Caco-2 (cell line): ENCODE measurements around the gene MINDY3. TPM values are rescaled to one million over a fixed set of nuclear protein-coding genes. Genes with fewer than 3 reads are reported as not detected.

Experiments
- BruUV-seq: library from RNA; stranded (reverse); fragments of 400-500 nt; replicated peaks from 2 replicates; lab custom pipeline; 2021; lab: Mats Ljungman, UMichigan
- CTCF ChIA-PET: fragments of 300-600 bp; sonication (Branson Sonifier 250); formaldehyde crosslinking; loops from one replicate; lab custom pipeline; 2022; ENCODE audit warnings: antibody characterized with exemption; lab: Charles Lee
- POLR2A ChIA-PET: fragments of 300-600 bp; sonication (Branson Sonifier 250); formaldehyde crosslinking; loops from one replicate; lab custom pipeline; 2022; ENCODE audit warnings: antibody characterized with exemption; lab: Charles Lee
- DNase-seq, 2 experiments: peaks; one replicate each; pipeline versions ENCODE4 v3.0.0 to v3.0.0-alpha.2; 2020 to 2022
- H3K27me3 ChIP-seq: replicated peaks from 2 replicates; pipeline ENCODE4 v1.6.0; 2011; ENCODE audit warnings: low read length; ENCODE audit not compliant: control insufficient read depth, insufficient read depth
- H3K36me3 ChIP-seq: 2 replicates; pipeline ENCODE4 v1.5.1; 2011; ENCODE audit warnings: low read length; ENCODE audit not compliant: control insufficient read depth, insufficient read depth
- H3K4me1 ChIP-seq: fragments of 250-450 bp; sonication (Bioruptor Pico); 2 replicates; pipeline ENCODE4 v1.5.1; 2020; ENCODE audit warnings: mild to moderate bottlenecking
- H3K4me3 ChIP-seq: 2 replicates; pipeline ENCODE4 v1.5.1; 2011; ENCODE audit warnings: low read depth, mild to moderate bottlenecking, control low read depth, low read length
- H3K9me3 ChIP-seq: fragments of 250-450 bp; sonication (Bioruptor Pico); 2 replicates; pipeline ENCODE4 v1.5.1; 2020; ENCODE audit warnings: mild to moderate bottlenecking, moderate library complexity
- H3K27ac Mint-ChIP-seq: one replicate; pipeline ENCODE4 v1.8.0; 2022; ENCODE audit warnings: mixed read lengths; ENCODE audit not compliant: unreplicated experiment
- H3K27me3 Mint-ChIP-seq: one replicate; pipeline ENCODE4 v1.8.0; 2022; ENCODE audit warnings: mixed read lengths; ENCODE audit not compliant: insufficient read depth, unreplicated experiment
- H3K36me3 Mint-ChIP-seq: one replicate; pipeline ENCODE4 v1.8.0; 2022; ENCODE audit warnings: mild to moderate bottlenecking, mixed read lengths; ENCODE audit not compliant: insufficient read depth, unreplicated experiment
- H3K4me1 Mint-ChIP-seq: one replicate; pipeline ENCODE4 v1.8.0; 2022; ENCODE audit warnings: low read depth, mixed read lengths; ENCODE audit not compliant: unreplicated experiment
- H3K4me3 Mint-ChIP-seq: one replicate; pipeline ENCODE4 v1.8.0; 2022; ENCODE audit warnings: mild to moderate bottlenecking, moderate library complexity, mixed read lengths; ENCODE audit not compliant: unreplicated experiment
- H3K9me3 Mint-ChIP-seq: one replicate; pipeline ENCODE4 v1.8.0; 2022; ENCODE audit warnings: mixed read lengths; ENCODE audit not compliant: unreplicated experiment
- CTCF ChIP-seq, 2 experiments: fragments of 200-600 bp in 1 of 2; IDR thresholded peaks; 1 replicate in 1 of 2; 2 replicates in 1 of 2; pipeline versions ENCODE4 v1.5.1 to v1.8.0; 2011 to 2022; ENCODE audit warnings: antibody characterized with exemption in 1 of 2, control low read depth in 1 of 2, inconsistent platforms in 1 of 2, low read depth in 1 of 2, low read length in 1 of 2, mild to moderate bottlenecking in 1 of 2, moderate library complexity in 1 of 2; ENCODE audit not compliant: insufficient read depth in 1 of 2, severe bottlenecking in 1 of 2, unreplicated experiment in 1 of 2
- intact Hi-C: fragments of 100-400 bp; cut with micrococcal nuclease; formaldehyde crosslinking; loops from one replicate; pipeline ENCODE4 v1.10.0; 2022; ENCODE audit not compliant: unreplicated experiment
- total RNA-seq: library from RNA; stranded (reverse); gene quantifications from 2 replicates; pipeline ENCODE4 v1.2.3, GENCODE V29; 2022

MINDY3 gene
- total RNA-seq, 1 experiment from 2014 or later, result 25.9 TPM

- ChIA-PET POLR2A (no interaction called here), CTCF (no interaction called here)
- peak in 1 of 2 experiments; percentile 27 for DNase-seq
- Histone ChIP-seq H3K9me3 (no peaks in the 10 kb centered on the region), H3K36me3 (no peaks in the 10 kb centered on the region), H3K4me3 (no peak overlapping the region), H3K27me3 (no peaks in the 10 kb centered on the region), H3K4me1 (peaks cover 18% of the 10 kb centered on the region)
- H3K4me1 Mint-ChIP-seq, result peaks cover 22% of the 10 kb centered on the region
- no peak overlapping the region for H3K4me3 Mint-ChIP-seq
- intact Hi-C loops, result no loop called here
- no TSS peak for BruUV-seq
- peaks cover 12% of the 10 kb centered on the region for H3K36me3 Mint-ChIP-seq
- no peak overlapping the region for H3K27ac Mint-ChIP-seq
- H3K9me3 Mint-ChIP-seq, result no peaks in the 10 kb centered on the region
- no peak for TF ChIP-seq CTCF (IDR thresholded peaks at IDR 0.05; ENCODE audit: insufficient read depth in 1 of 2, low read depth in 1 of 2, low read length in 1 of 2, severe bottlenecking in 1 of 2, unreplicated experiment in 1 of 2)
- no peaks in the 10 kb centered on the region for H3K27me3 Mint-ChIP-seq
Measured at GRCh38 chr10:15783941-15784636, 76.2 kb downstream of the MINDY3 start.

- peaks cover 12% of the 10 kb centered on the region for H3K36me3 Mint-ChIP-seq
- ChIA-PET CTCF (no interaction called here), POLR2A (no interaction called here)
- no peaks in the 10 kb centered on the region for H3K9me3 Mint-ChIP-seq
- no peaks in the 10 kb centered on the region; the same call in 1 of the 2 replicates for H3K36me3 ChIP-seq
- no peak overlapping the region for H3K4me3 ChIP-seq
- no peak overlapping the region for H3K4me3 Mint-ChIP-seq
- BruUV-seq, result no TSS peak
- H3K4me1 ChIP-seq, result peaks cover 18% of the 10 kb centered on the region
- H3K9me3 ChIP-seq, result no peaks in the 10 kb centered on the region
- no peaks in the 10 kb centered on the region for H3K27me3 Mint-ChIP-seq
- no peak for DNase-seq
- no peaks in the 10 kb centered on the region for H3K27me3 ChIP-seq
- H3K27ac Mint-ChIP-seq, result no peak overlapping the region
- intact Hi-C loops, result no loop called here
- peaks cover 22% of the 10 kb centered on the region for H3K4me1 Mint-ChIP-seq
- TF ChIP-seq CTCF (IDR thresholded peaks at IDR 0.05; ENCODE audit: insufficient read depth in 1 of 2, low read depth in 1 of 2, low read length in 1 of 2, severe bottlenecking in 1 of 2, unreplicated experiment in 1 of 2), result no peak
Measured at GRCh38 chr10:15782851-15783250, 77.5 kb downstream of the MINDY3 start.

GRCh38 chr10:15781381-15781960 is 78.8 kb downstream of the MINDY3 start:
- H3K4me3 Mint-ChIP-seq, result no peak overlapping the region
- POLR2A ChIA-PET, result no interaction called here
- no peaks in the 10 kb centered on the region for H3K9me3 Mint-ChIP-seq
- BruUV-seq, result no TSS peak
- Histone ChIP-seq H3K4me3 (no peak overlapping the region), H3K4me1 (peaks cover 18% of the 10 kb centered on the region), H3K36me3 (peaks cover 2% of the 10 kb centered on the region; the same call in 1 of the 2 replicates), H3K27me3 (no peaks in the 10 kb centered on the region), H3K9me3 (0 out of 2 replicates have a peak, but pooled peaks cover 5% of the 10 kb centered on the region)
- TF ChIP-seq CTCF (IDR thresholded peaks at IDR 0.05; ENCODE audit: insufficient read depth in 1 of 2, low read depth in 1 of 2, low read length in 1 of 2, severe bottlenecking in 1 of 2, unreplicated experiment in 1 of 2), result no peak
- H3K27me3 Mint-ChIP-seq, result no peaks in the 10 kb centered on the region
- CTCF ChIA-PET, result no interaction called here
- peaks cover 22% of the 10 kb centered on the region for H3K4me1 Mint-ChIP-seq
- intact Hi-C loops, result no loop called here
- no peak overlapping the region for H3K27ac Mint-ChIP-seq
- DNase-seq, result no peak
- peaks cover 12% of the 10 kb centered on the region for H3K36me3 Mint-ChIP-seq
